ENCODE data around the gene CRACR2B. TPM values are rescaled to one million over a fixed set of nuclear protein-coding genes. Genes with fewer than 3 reads are reported as not detected.

The CRACR2B gene
- total RNA-seq, 2 donors from 2014 or later: 23.2 to 83.0 TPM

DNA sequence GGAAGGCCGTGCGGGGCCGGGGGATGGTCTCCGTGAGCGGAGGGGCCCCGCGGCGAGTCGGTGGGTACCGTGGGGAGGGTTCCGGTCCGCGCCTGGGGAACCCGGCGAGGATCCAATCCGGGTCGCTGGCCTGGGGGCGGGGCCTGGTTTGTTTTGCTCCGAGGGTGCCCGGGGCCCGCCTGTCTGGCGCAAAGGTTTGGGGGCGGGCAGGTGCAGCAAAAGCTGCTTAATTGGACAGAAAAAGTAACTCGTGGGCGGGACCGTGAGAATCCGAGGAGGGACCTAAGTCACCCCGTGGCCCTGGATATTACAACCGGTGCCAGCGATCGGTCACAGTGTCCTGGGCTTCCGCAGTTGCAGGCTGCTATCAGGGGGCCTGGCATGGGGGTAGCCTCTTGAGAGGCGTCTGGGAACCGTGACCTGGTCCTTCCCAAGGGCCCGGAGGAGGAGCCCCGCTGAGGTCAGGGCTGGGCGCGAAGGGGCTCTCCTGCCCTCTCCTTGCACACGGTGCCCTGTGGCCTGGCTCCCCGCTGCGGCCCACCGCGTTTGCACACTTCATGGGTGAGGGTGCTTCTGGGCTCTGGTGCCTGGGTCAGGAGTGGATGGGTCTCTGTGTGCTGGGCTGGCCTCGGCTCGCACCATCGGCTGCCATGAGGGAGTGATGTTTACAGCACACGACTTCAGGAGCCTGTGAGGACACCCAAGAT, 7.6 kb upstream of the CRACR2B start:
- H3K4me3 ChIP-seq: peak overlapping the region; percentile 80 to 98
- H3K27ac ChIP-seq: peak overlapping the region; percentile 91
- H3K9me3 ChIP-seq: no peaks in the 10 kb centered on the region
- intact Hi-C loops (cut with DNase I): no loop called here
- peaks cover 10% of the 10 kb centered on the region for H3K4me1 ChIP-seq (replicated peaks)
- H3K27me3 ChIP-seq (replicated peaks; ENCODE audit: insufficient read depth): no peaks in the 10 kb centered on the region
- TF ChIP-seq, protein P1, sequence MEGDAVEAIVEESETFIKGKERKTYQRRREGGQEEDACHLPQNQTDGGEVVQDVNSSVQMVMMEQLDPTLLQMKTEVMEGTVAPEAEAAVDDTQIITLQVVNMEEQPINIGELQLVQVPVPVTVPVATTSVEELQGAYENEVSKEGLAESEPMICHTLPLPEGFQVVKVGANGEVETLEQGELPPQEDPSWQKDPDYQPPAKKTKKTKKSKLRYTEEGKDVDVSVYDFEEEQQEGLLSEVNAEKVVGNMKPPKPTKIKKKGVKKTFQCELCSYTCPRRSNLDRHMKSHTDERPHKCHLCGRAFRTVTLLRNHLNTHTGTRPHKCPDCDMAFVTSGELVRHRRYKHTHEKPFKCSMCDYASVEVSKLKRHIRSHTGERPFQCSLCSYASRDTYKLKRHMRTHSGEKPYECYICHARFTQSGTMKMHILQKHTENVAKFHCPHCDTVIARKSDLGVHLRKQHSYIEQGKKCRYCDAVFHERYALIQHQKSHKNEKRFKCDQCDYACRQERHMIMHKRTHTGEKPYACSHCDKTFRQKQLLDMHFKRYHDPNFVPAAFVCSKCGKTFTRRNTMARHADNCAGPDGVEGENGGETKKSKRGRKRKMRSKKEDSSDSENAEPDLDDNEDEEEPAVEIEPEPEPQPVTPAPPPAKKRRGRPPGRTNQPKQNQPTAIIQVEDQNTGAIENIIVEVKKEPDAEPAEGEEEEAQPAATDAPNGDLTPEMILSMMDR (IDR thresholded peaks at IDR 0.05): no peak
- TF ChIP-seq POLR2A (IDR thresholded peaks at IDR 0.05) (peak; percentile 68), POLR2AphosphoS5 (IDR thresholded peaks at IDR 0.05) (peak; percentile 54)
- peak; percentile 87 for DNase-seq (ENCODE audit: low spot score)
- 0% methylated on average over 36 of the region's 47 CpGs for WGBS
- H3K36me3 ChIP-seq: peaks cover 8 to 16% of the 10 kb centered on the region in 2 donors

DNA sequence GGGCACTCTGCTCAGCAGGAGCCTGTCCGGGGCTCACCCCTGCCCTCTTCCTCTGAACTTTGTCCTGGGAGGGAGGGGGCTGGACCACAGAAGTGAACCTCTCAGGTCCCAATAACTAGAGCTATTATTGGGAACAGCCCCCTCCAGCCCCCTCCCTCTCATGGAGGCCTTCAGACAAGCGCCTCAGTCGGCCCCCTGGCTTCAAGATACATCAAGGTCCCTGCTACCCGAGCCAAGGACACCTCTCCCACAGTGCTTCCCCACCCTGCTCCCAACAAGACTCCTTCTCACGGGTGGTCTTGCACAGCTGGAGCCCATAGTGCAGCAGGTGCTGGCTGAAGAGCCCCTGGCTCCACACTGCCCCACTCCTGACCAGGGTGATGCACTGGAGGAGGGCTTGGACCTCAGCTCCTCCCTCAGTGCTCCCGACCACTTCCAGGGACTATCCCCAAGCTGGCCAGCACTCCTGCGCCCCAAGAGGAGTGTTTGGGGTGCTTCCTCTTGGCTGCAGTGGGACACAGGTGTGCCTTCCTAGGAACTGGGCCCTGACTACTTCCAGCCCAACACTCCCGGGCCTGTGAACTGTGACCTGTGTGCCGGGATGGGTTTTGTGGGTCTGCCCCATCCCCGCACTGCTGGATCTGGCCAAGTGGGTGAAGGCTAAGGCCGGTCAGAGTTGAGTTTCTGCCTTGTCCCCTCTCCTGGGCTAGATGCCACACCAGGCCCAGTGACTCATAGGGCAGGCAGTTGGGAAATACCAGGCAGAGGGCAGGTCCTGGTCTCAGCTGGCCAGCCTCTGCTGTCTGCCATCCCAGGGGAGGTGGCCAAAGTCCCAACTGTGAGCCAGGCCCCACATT, 6.8 kb upstream of the CRACR2B start:
- 60% methylated on average over 9 of the region's 11 CpGs for WGBS
- peak overlapping the region; percentile 91 for H3K27ac ChIP-seq

DNA sequence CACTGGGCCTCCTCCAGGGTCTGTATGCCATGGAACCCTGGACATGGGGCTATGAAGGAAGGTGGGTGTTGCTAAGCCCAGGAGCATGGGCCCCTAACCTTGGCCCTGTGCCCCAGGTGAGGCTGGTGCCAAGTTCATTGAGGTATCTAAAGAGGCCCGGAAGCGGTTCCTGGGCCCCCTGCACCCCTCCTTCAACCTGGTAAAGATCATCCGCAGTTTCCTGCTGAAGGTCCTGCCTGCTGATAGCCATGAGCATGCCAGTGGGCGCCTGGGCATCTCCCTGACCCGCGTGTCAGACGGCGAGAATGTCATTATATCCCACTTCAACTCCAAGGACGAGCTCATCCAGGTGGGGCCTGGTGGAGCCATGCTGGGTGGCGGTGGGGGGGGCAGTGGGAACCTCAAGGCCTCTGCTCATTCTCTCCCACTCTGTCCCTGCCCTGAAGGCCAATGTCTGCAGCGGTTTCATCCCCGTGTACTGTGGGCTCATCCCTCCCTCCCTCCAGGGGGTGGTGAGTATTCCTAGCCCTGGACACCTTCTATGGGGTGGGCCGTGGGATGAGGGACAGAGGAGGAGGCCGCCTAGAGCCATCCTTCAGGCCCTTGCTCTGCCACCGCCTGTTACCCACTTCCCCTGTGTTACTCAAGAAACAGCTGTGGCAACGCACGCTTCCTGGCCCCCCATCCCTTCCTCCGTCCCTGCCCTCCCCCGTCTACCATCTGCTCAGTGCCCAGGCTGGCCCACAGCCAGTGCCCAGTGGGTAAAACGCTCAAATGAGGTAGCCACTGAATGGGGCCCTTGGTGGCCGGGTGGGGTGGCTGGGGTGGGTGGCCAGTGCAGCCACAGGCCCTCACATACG, 6.0 kb upstream of the CRACR2B start:
- Histone ChIP-seq H3K9me3 (no peaks in the 10 kb centered on the region), H3K27me3 (replicated peaks; ENCODE audit: insufficient read depth) (no peaks in the 10 kb centered on the region), H3K4me1 (replicated peaks) (peaks cover 23% of the 10 kb centered on the region), H3K36me3 (peaks cover 8 to 16% of the 10 kb centered on the region in 2 donors), H3K27ac (peak overlapping the region in 1 of 2 donors; percentile 91), H3K4me3 (no peak overlapping the region)
- WGBS: 73% methylated on average over 22 of the region's 22 CpGs
- intact Hi-C loops (cut with DNase I): no loop called here
- TF ChIP-seq POLR2AphosphoS5 (IDR thresholded peaks at IDR 0.05): no peak
- TF ChIP-seq POLR2A (IDR thresholded peaks at IDR 0.05): no peak
- TF ChIP-seq, protein P1 (IDR thresholded peaks at IDR 0.05): no peak
- DNase-seq (ENCODE audit: low spot score): no peak

More for the DNA sequence above, 6.8 kb upstream of the CRACR2B start:
- no peaks in the 10 kb centered on the region for H3K9me3 ChIP-seq
- TF ChIP-seq, protein P1 (IDR thresholded peaks at IDR 0.05): no peak
- TF ChIP-seq POLR2A (IDR thresholded peaks at IDR 0.05) (no peak), POLR2AphosphoS5 (IDR thresholded peaks at IDR 0.05) (no peak)
- H3K4me3 ChIP-seq: peak overlapping the region; percentile 80 to 98
- H3K36me3 ChIP-seq: peaks cover 8 to 16% of the 10 kb centered on the region in 2 donors
- H3K27me3 ChIP-seq (replicated peaks; ENCODE audit: insufficient read depth): no peaks in the 10 kb centered on the region
- no peak for DNase-seq (ENCODE audit: low spot score)
- intact Hi-C loops (cut with DNase I): no loop called here
- H3K4me1 ChIP-seq (replicated peaks): peaks cover 17% of the 10 kb centered on the region

DNA sequence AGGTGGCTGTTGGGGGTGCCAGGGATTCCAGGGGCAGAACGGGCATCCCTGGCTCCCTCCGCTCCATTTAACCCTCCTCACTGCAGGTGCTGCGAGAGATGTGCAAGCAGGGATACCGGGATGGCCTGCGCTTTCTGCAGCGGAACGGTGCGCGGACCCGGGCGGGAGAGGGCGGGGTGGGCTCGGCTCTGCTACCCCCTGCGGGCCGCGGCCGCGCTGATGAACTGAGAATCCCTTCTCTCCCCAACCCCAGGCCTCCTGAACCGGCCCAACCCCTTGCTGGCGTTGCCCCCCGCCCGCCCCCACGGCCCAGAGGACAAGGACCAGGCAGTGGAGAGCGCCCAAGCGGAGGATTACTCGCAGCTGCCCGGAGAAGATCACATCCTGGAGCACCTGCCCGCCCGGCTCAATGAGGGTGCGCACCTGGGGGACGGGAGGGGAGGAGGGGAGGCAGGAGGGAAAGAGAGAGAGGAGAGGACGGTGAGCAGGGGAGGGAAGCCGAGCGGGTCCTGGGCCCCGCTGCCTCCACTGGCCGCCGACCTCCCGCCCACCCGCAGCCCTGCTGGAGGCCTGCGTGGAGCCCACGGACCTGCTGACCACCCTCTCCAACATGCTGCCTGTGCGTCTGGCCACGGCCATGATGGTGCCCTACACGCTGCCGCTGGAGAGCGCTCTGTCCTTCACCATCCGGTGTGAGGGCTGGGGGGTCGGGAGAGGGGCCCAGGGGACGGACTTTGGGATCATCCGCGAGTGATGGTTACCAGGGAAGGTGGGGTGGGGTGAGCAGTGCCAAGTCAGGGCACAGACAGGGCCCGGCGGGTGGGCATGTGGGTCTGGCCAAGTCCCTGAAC, 4.1 kb upstream of the CRACR2B start:
- H3K9me3 ChIP-seq: no peaks in the 10 kb centered on the region
- no peaks in the 10 kb centered on the region for H3K27me3 ChIP-seq (replicated peaks; ENCODE audit: insufficient read depth)
- no peak overlapping the region for H3K27ac ChIP-seq
- DNase-seq (ENCODE audit: low spot score): no peak
- intact Hi-C loops (cut with DNase I): no loop called here
- TF ChIP-seq POLR2AphosphoS5 (IDR thresholded peaks at IDR 0.05) (no peak), POLR2A (IDR thresholded peaks at IDR 0.05) (no peak)
- TF ChIP-seq, protein P1 (IDR thresholded peaks at IDR 0.05): no peak
- peaks cover 8 to 16% of the 10 kb centered on the region in 2 donors for H3K36me3 ChIP-seq
- WGBS: 86% methylated on average over 53 of the region's 53 CpGs
- peaks cover 32% of the 10 kb centered on the region for H3K4me1 ChIP-seq (replicated peaks)
- H3K4me3 ChIP-seq: no peak overlapping the region

Data from prostate gland (tissue), 2 donors.